AG09309 (cell line): ENCODE data around the gene MAP3K6.

Experiments
- DNase-seq: peaks from one replicate; pipeline ENCODE4 v3.0.0-alpha.2; 2010; ENCODE audit warnings: low read depth
- H3K4me3 ChIP-seq: 2 replicates; pipeline ENCODE4 v1.5.1; 2011; ENCODE audit warnings: mild to moderate bottlenecking, low read depth, low read length, moderate library complexity; ENCODE audit not compliant: control insufficient read depth
- CTCF ChIP-seq: IDR thresholded peaks from 2 replicates; pipeline ENCODE4 v1.5.1; 2011; ENCODE audit warnings: mild to moderate bottlenecking, low read depth, low read length, inconsistent platforms; ENCODE audit not compliant: insufficient read depth, control insufficient read depth; ENCODE audit errors: missing control alignments

Gene MAP3K6

GRCh38 chr1:27359822-27360158, 7.0 kb downstream of the MAP3K6 start:
- H3K4me3 ChIP-seq: no peak overlapping the region
- DNase-seq: no peak
- TF ChIP-seq CTCF: no peak

- no peak for TF ChIP-seq CTCF
- DNase-seq: no peak
Observed at GRCh38 chr1:27358928-27359313, 7.8 kb downstream of the MAP3K6 start.

GRCh38 chr1:27358038-27358927, 8.5 kb downstream of the MAP3K6 start:
- no peak overlapping the region for H3K4me3 ChIP-seq
- TF ChIP-seq CTCF: no peak
- no peak for DNase-seq

More at GRCh38 chr1:27358928-27359313, 7.8 kb downstream of the MAP3K6 start:
- no peak overlapping the region for H3K4me3 ChIP-seq

GRCh38 chr1:27357281-27358037, 9.3 kb downstream of the MAP3K6 start:
- TF ChIP-seq CTCF: peak; percentile 84
- no peak for DNase-seq
- H3K4me3 ChIP-seq: no peak overlapping the region

GRCh38 chr1:27356619-27357280, 10.0 kb downstream of the MAP3K6 start:
- no peak overlapping the region for H3K4me3 ChIP-seq
- no peak for DNase-seq
- no peak for TF ChIP-seq CTCF

GRCh38 chr1:27356277-27356618, 10.5 kb downstream of the MAP3K6 start:
- no peak overlapping the region for H3K4me3 ChIP-seq
- DNase-seq: no peak
- TF ChIP-seq CTCF: no peak
